Stimulated activated CD4-positive, alpha-beta T cell treated with anti-CD3 and anti-CD28 coated beads, Interleukin-15, amount 100 ng/mL, for 1 hour (primary cell): ENCODE measurements around the gene MEOX1.
"Not testable (repeated sequence)": the region's sequence is repeated elsewhere in the genome, so short reads cannot be mapped to it uniquely, and the experiment has no call there.

ENCODE experiments used
- DNase-seq, 2 donors: peaks; one replicate each; pipeline ENCODE4 v3.0.0-alpha.2; 2020; ENCODE audit warnings: low read depth in 1 of 2, low spot score in 1 of 2

Gene MEOX1

DNA sequence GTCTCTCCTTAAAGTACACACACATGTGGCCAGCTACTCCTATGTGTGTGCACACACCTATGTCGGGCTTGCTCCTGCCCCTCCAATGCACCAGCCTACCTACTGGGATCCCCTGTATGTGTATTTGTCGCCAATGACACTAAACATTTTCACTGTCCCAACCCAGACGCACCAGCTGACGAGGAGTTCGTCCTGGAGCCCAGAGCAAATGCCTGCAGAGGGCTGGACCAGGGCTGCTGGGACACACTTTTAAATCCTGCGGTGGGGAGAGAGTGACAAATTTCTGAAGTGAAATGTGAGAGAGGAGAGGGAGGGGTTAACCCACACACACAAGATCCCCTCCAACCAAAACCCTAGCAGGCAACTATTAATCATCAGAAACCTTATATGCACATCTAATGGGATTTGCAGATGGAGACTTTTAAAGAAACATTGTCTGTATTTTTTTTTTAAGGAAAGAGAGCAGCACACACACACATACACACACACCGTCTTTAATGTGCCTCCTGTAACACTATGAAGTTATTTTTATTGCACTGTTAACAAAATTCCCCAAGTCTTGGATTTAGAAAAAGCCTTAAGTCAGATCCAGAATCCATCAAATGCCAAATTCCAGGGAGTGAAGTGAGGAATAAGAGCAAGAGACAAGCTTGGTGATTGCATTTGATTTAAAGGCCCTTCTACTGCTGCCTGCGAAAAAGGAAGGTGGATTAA lies at the start of gene MEOX1:
MEOX1 (minus strand) TSS at position 224 of the 714 bp plus-strand sequence. CDS start 388 bp downstream, outside the sequence.
- no peak for DNase-seq

DNA sequence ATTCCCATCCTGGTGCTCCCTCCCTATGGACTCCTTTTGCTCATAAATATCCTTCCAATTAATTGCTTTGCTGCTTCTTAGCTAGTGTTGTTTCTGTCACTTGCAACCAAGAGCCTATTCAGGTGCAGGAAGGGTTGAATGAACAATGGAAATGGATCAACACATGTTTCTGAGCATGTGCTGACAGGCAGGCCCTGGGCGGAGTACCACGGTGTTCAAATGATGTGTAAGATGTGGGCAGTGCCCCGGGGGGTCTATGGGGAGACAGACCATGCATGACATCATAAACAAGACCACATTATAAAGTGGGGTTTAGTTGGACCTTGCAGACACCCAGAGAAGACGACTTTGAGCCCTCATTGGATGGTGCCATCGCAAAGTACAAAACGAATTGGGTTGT lies 48.4 kb upstream of the MEOX1 start:
- DNase-seq: no peak

- no peak for DNase-seq
These were observed 47.5 kb upstream of the MEOX1 start for GRCh38 chr17:43709210-43709609.

- DNase-seq: no peak
These were observed 45.5 kb upstream of the MEOX1 start for GRCh38 chr17:43707184-43707583.

DNA sequence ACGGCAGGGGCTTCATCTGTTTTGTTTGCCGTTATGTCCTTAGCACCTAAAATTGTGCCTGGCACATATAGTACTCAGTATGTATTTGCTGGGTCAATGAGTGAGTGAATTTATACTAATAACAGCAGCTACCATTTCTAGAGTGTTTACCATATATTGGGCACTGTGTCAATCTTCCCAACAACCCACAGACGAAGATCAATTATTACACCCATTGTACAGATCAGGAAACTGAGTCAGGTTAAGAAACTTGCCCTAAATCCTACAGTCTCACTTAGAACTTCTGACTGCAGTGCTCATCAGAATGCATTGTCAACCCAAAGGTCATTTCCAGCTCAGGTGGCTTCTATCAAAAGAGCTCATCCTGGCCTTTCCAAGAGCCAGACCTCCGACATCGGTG lies 44.5 kb upstream of the MEOX1 start:
- no peak for DNase-seq

- no peak for DNase-seq
These were observed 41.9 kb upstream of the MEOX1 start for GRCh38 chr17:43703630-43704029.

DNA sequence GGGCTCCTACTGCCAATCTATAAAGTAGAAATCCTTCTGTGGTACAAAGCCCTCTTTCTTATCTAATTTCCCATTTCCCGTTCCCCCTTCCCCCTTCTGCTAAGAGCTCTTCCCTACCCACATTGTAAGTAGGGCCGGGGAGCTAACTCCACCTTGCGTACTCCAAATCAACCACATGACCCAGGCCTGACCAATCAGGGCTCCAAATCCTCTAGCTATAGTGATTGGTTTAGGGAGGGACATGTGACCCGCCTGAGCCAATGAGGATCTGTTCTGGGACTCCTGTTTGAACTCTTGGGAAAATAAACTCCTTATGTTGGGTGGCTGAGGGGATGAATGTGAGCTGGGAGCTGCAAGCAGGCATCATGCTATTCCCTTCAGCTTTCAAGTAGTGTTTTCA lies 40.9 kb upstream of the MEOX1 start:
- DNase-seq: no peak

- DNase-seq: no peak
These were observed 39.6 kb upstream of the MEOX1 start for GRCh38 chr17:43701318-43701743.

DNA sequence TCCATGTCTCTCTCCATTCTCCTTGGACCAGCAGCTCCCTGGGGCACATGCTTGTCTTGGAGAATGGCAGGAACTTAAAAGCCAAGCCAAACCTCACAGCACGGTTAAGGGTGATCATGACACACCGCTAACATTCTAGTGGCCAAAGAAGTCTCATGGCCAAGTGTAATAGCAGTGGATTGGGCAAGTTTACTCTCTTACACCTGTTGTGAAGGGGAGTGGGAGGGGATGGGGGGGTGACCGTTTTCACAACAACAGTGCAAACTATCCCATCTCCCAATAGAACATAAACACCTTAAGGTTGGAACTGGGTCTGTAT lies 37.7 kb upstream of the MEOX1 start:
- DNase-seq: no peak

DNA sequence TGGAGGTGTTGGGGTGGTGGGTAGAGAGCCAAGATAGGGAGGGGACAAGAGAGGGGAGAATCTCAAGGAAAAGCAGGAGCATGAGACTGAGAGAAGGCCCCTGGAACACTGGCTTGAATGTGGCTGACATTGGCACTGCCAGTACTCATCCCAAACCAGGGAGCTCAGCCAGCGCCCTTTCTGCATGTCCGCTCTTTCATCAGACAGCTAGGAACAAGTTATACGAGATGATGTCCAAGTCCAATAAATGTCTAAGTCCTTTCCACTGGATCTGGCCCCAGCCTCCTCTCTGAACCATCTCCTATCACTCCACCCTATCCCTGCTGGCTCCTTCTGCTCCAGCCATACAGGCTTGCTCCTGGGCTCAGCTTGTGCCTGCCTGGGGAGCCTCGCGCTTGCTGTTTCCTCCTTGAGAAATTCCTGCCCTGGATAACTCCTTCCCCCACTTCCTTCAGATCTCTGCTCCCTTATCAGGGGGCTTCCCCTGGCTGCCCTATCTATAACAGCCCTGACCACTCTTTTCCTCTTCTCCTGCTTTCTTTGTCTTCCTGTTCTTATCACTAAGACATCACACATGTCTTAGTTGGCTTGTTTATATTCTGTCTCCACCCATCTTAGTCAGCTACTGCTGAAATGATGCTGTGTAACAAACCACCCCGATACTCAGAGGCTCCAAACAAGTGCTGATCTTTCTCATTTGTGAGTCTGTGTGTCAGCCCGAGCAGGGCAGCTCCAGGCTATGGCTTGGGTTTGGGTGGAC lies 37.1 kb upstream of the MEOX1 start:
- no peak for DNase-seq

- DNase-seq: no peak
These were observed 36.2 kb upstream of the MEOX1 start for GRCh38 chr17:43697937-43698336.

DNA sequence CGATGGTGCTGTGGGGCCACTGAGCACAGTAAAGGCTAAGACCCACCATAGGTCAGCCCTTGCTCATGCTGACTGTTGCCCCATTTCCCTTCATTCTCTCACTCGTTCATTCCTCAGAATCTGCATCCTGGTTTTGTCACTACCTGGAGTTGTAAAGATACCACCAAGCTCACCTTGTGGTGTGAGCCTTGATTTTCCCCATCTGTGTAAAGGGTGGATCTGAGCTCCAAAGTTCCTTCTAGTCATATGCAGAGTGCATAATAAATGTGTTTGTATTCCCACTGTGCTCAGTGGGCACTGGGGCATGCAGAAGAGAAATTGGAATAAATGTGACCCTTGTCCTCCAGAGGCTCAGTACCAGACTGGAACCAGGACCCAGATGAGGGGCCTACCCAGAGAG lies 35.2 kb upstream of the MEOX1 start:
- no peak for DNase-seq

DNA sequence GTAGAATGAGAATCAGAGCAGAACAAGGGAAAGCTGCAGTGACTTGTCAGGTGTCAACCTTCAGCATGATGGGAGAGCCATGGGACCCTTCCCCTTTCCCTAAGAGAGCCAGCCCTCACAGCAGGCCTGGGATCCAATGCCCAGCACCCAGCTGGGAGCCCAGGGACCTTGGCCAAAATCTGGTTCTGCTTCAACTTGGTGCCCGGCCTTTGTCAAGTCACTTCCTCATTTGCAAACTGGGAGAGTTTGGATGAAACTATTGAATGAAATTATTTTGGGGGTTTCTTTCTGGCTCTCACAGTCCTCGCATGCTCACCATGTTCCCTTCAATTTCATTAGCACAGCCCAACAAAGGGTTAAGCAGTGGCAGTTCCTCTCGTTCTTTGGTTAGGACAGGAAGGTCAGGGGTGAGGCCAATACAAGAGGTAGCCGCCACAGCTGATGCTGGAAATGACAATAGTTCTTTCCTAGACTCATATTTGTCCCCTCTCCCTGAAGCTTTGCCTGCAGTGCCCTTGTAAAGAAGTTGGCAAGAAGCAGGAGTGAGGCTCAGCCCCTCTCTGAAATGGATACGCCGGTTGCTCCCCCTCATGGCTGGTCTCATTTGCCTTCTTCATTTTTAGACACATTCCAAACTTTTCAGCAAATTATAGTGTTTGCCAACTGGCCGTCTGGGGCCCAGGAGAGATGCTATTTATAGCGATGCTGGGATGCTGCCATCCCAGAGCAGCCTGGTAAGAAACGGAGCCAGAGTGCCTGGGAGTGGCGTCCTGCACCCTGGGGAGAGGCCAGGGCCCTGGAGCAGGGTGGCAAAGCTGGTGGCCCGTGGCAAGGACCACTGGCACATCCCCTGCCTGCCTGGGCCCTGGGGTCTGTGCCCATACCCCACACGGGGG lies 34.5 kb upstream of the MEOX1 start:
- no peak for DNase-seq

- DNase-seq: peak; percentile 37 to 42
These were observed 32.6 kb upstream of the MEOX1 start for GRCh38 chr17:43694081-43694870.

DNA sequence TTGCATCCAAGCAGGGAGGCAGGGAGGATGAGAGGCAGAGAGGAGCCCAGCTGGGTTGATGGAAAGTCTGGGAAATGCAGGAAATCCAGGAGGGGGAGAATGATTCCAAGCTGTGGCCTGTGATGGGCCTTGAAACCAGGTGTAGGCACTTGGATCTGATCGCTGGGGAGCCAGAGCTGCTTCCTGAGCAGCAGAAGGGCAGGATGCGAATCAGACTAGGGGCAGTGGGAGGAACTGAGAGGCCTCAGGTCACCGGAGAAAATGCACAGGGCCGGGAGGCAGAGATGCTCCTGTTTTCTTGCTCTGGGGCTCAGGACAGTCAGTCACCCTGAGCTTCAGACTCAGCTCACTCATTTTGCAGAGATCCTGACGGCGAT lies 29.6 kb upstream of the MEOX1 start:
- no peak for DNase-seq

DNA sequence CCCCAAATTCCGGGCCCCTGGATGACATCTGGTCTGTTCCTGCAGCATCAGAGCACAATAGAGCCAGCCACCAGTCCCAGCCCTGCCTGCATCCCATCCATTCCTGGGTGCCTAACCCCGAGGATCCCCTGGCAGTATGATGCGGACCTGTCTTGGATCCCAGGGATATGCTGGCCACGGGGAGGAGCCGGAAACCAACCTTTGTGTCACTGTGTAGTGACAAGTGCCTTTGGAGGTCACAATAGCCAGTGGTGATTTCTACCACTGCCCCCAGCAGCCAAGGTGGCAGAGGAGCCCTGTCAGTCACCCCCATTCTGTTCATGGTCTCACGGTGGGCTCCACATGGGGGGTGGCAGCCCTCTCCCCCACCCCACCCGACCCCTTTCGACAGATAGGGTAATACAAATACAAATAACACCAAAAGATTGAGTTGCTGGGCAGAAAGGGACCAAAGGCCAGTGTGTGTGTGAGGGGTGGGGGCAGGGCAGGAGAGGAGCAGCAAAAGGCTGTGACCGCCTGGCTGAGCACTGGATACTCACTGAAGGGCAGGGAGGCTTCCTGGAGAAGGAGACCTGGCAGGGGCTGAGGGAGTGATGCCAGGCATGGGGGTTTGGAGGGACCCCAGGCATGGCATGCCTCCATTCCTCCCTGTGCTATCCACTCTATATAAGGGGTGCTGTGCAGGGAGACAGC lies 29.0 kb upstream of the MEOX1 start:
- no peak for DNase-seq

- no peak for DNase-seq
These were observed 28.1 kb upstream of the MEOX1 start for GRCh38 chr17:43689814-43690213.

GRCh38 chr17:43689131-43689530 lies 27.4 kb upstream of the MEOX1 start:
- no peak for DNase-seq

DNA sequence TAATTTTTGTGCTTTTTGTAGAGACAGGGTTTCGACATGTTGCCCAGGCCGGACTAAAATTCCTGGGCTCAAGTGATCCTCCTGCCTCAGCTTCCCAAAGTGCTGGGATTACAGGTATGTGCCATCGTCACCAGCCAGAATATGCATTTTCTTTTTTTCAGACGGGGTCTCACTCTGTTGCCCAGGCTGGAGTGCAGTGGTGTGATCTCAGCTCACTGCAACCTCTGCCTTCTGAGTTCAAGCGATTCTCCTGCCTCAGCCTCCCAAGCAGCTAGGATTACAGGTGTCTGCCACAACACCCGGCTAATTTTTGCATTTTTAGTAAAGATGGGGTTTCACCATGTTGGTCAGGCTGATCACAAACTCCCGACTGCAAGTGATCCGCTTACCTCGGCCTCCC lies 25.2 kb upstream of the MEOX1 start:
- not testable (repeated sequence) for DNase-seq

DNA sequence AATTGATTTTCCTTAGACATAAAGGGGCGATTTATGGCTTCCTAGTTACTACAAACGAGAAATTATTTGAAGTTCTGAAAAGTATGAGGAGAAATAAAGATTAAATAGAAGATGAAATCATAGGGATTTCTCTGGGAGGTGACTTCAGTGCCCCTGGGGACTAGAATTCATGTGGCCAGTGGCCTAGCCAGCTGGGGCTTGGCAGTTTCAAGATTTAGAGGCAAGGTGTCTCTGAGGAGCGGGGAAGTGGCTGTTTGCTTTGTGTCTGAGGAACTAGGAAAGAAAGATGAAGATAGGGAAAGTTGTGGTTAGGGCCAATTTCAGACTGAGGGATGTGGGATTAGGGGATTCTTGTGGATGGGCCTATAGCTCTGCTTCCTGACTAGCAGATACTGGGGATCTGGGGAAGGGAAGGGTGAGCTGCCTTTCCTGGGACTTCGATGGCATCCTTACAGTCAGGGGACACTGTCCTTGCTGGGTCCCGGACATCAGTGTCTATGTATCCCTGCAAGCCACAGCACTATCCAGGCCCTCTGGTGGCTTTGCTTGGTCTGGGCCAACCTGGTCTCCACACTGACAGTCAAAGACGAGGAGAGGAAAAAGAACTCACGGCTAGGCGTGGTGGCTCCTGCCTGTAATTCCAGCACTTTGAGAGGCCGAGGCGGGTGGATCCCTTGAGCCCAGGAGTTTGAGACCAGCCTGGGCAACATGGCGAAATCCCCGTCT lies 22.4 kb upstream of the MEOX1 start:
- DNase-seq: no peak
